IMR-90 (cell line): ENCODE results near the gene EXOG. TPM values are rescaled to one million over a fixed set of nuclear protein-coding genes. Genes with fewer than 3 reads are reported as not detected.

ENCODE experiments used
- ATAC-seq: fragments of 200-7000 bp; cut with Tn5 transposase; 2 replicates; pipeline ENCODE4 v1.9.1; 2020; ENCODE audit warnings: low read depth, mild to moderate bottlenecking, moderate library complexity
- BruUV-seq: library from RNA; stranded (reverse); fragments of 400-500 nt; replicated peaks from 2 replicates; lab custom pipeline; 2021; lab: Mats Ljungman, UMichigan
- CTCF ChIA-PET: fragments of 300-600 bp; formaldehyde crosslinking; extraction: SDS; loops from one replicate; lab custom pipeline; 2021; ENCODE audit warnings: antibody characterized with exemption; lab: Yijun Ruan, JAX
- POLR2A ChIA-PET: fragments of 300-600 bp; sonication (Branson Sonifier 250); formaldehyde crosslinking; loops from one replicate; lab custom pipeline; 2022; ENCODE audit warnings: antibody characterized with exemption; ENCODE audit not compliant: unreplicated experiment; lab: Charles Lee
- DNase-seq: peaks from one replicate; pipeline ENCODE4 v3.0.0; 2013
- H2AFZ ChIP-seq: replicated peaks from 2 replicates; pipeline ENCODE3; 2013; ENCODE audit warnings: low read length, mild to moderate bottlenecking; ENCODE audit not compliant: poor library complexity
- H2AK5ac ChIP-seq: 2 replicates; pipeline ENCODE4 v1.6.1; 2013; ENCODE audit warnings: low read depth, low read length, inconsistent platforms
- H2AK9ac ChIP-seq: replicated peaks from 2 replicates; pipeline ENCODE3; 2013; ENCODE audit warnings: mild to moderate bottlenecking, low read depth, low read length, moderate library complexity; ENCODE audit not compliant: poor library complexity
- H2BK120ac ChIP-seq: 2 replicates; pipeline ENCODE4 v1.6.1; 2013; ENCODE audit warnings: low read depth, low read length, inconsistent platforms
- H2BK15ac ChIP-seq: 3 replicates; pipeline ENCODE4 v1.6.1; 2013; ENCODE audit warnings: low read depth, low read length, inconsistent platforms
- H2BK20ac ChIP-seq: 2 replicates; pipeline ENCODE4 v1.6.1; 2013; ENCODE audit warnings: low read depth, mild to moderate bottlenecking, inconsistent platforms, low read length, moderate library complexity
- H2BK5ac ChIP-seq: 2 replicates; pipeline ENCODE4 v1.6.1; 2013; ENCODE audit warnings: mild to moderate bottlenecking, low read depth, low read length, inconsistent platforms; ENCODE audit not compliant: poor library complexity, severe bottlenecking
- H3K14ac ChIP-seq: replicated peaks from 2 replicates; pipeline ENCODE4 v1.6.1; 2013; ENCODE audit warnings: low read depth, low read length, inconsistent platforms
- H3K18ac ChIP-seq: 2 replicates; pipeline ENCODE4 v1.6.1; 2013; ENCODE audit warnings: low read depth, low read length, control low read depth
- H3K23ac ChIP-seq: 2 replicates; pipeline ENCODE4 v1.6.1; 2013; ENCODE audit warnings: low read depth, low read length, inconsistent platforms
- H3K27ac ChIP-seq: 2 replicates; pipeline ENCODE4 v1.5.1; 2013; ENCODE audit warnings: mild to moderate bottlenecking, control low read depth, low read length; ENCODE audit not compliant: insufficient read depth
- H3K27me3 ChIP-seq: 2 replicates; pipeline ENCODE4 v1.6.1; 2013; ENCODE audit warnings: low read length; ENCODE audit not compliant: control insufficient read depth, insufficient read depth
- H3K36me3 ChIP-seq: 2 replicates; pipeline ENCODE4 v1.6.1; 2013; ENCODE audit warnings: low read length, mixed read lengths; ENCODE audit not compliant: control insufficient read depth, insufficient read depth
- H3K4ac ChIP-seq: 2 replicates; pipeline ENCODE4 v1.6.1; 2013; ENCODE audit warnings: low read depth, low read length, inconsistent platforms
- H3K4me1 ChIP-seq: 2 replicates; pipeline ENCODE4 v1.6.1; 2013; ENCODE audit warnings: low read length, mixed read lengths; ENCODE audit not compliant: control insufficient read depth, insufficient read depth
- H3K4me2 ChIP-seq: 2 replicates; pipeline ENCODE4 v1.6.1; 2013; ENCODE audit warnings: low read depth, mild to moderate bottlenecking, control low read depth, low read length, moderate library complexity
- H3K4me3 ChIP-seq: 2 replicates; pipeline ENCODE4 v1.5.1; 2013; ENCODE audit warnings: low read depth, mild to moderate bottlenecking, control low read depth, low read length, moderate library complexity; ENCODE audit not compliant: insufficient read depth
- H3K56ac ChIP-seq: 2 replicates; pipeline ENCODE4 v1.6.1; 2013; ENCODE audit warnings: low read length, inconsistent platforms; ENCODE audit not compliant: insufficient read depth; ENCODE audit errors: extremely low read depth
- H3K79me1 ChIP-seq, 2 experiments: 2 replicates each; pipeline ENCODE4 v1.6.1; 2013; ENCODE audit warnings: low read length in 2 of 2, inconsistent platforms in 1 of 2, low read depth in 1 of 2
- H3K9ac ChIP-seq: 2 replicates; pipeline ENCODE4 v1.6.1; 2013; ENCODE audit warnings: low read depth, low read length, control low read depth
- H3K9me1 ChIP-seq: 2 replicates; pipeline ENCODE4 v1.6.1; 2013; ENCODE audit warnings: low read length, inconsistent platforms; ENCODE audit not compliant: insufficient read depth
- H3K9me3 ChIP-seq: 2 replicates; pipeline ENCODE4 v1.6.1; 2013; ENCODE audit warnings: low read length; ENCODE audit not compliant: control insufficient read depth, insufficient read depth
- H4K20me1 ChIP-seq: 2 replicates; pipeline ENCODE4 v1.6.1; 2013; ENCODE audit warnings: low read length, inconsistent platforms; ENCODE audit not compliant: insufficient read depth
- H4K5ac ChIP-seq: 2 replicates; pipeline ENCODE4 v1.6.1; 2013; ENCODE audit warnings: mild to moderate bottlenecking, low read depth, low read length, control low read depth
- H4K8ac ChIP-seq, 2 experiments: 2 replicates each; pipeline ENCODE4 v1.6.1; 2013; ENCODE audit warnings: low read depth in 2 of 2, low read length in 2 of 2, control low read depth in 1 of 2, inconsistent platforms in 1 of 2
- H4K91ac ChIP-seq: 2 replicates; pipeline ENCODE4 v1.6.1; 2013; ENCODE audit warnings: low read depth, low read length, inconsistent platforms; ENCODE audit not compliant: insufficient read depth
- BHLHE40 ChIP-seq: fragments of 150-350 bp; IDR thresholded peaks from 2 replicates; pipeline ENCODE4 v1.6.1; 2016; ENCODE audit warnings: mild to moderate bottlenecking, low read depth, low read length
- CEBPB ChIP-seq: IDR thresholded peaks from 2 replicates; pipeline ENCODE4 v1.6.1; 2012; ENCODE audit warnings: low read depth, low read length, improper control_type of control experiment
- CHD1 ChIP-seq: IDR thresholded peaks from 2 replicates; pipeline ENCODE4 v1.6.1; 2012; ENCODE audit warnings: low read depth, low read length, improper control_type of control experiment
- FOS ChIP-seq: fragments of 150-350 bp; IDR thresholded peaks from 2 replicates; pipeline ENCODE4 v1.6.1; 2016; ENCODE audit warnings: low read depth, low read length
- MAZ ChIP-seq: IDR thresholded peaks from 2 replicates; pipeline ENCODE4 v1.6.1; 2012; ENCODE audit warnings: low read depth, mild to moderate bottlenecking, low read length, improper control_type of control experiment, moderate library complexity, borderline replicate concordance
- NFE2L2 ChIP-seq: fragments of 150-350 bp; IDR thresholded peaks from 2 replicates; pipeline ENCODE4 v1.6.1; 2016; ENCODE audit warnings: low read depth, mild to moderate bottlenecking, low read length
- RAD21 ChIP-seq: IDR thresholded peaks from 2 replicates; pipeline ENCODE4 v1.6.1; 2012; ENCODE audit warnings: low read length, improper control_type of control experiment
- RCOR1 ChIP-seq: IDR thresholded peaks from 2 replicates; pipeline ENCODE4 v1.6.1; 2012; ENCODE audit warnings: mild to moderate bottlenecking, low read length, improper control_type of control experiment; ENCODE audit not compliant: insufficient replicate concordance
- SMC3 ChIP-seq: fragments of 150-350 bp; IDR thresholded peaks from 2 replicates; pipeline ENCODE4 v1.6.1; 2016; ENCODE audit warnings: low read depth, mild to moderate bottlenecking, antibody characterized with exemption, low read length, moderate library complexity
- USF2 ChIP-seq: fragments of 150-350 bp; IDR thresholded peaks from 2 replicates; pipeline ENCODE4 v1.6.1; 2017; ENCODE audit warnings: mild to moderate bottlenecking, antibody characterized with exemption, low read length, low read depth
- WGBS, 2 experiments: methylation state at CpG; one replicate each; pipeline versions ENCODE4 v1.1.5 to v1.1.7; 2013; ENCODE audit warnings: missing lambda C conversion rate in 2 of 2; ENCODE audit not compliant: insufficient read length in 1 of 2; ENCODE audit errors: extremely low coverage in 2 of 2; 5-methylcytosine and 5-hydroxymethylcytosine counted together
- dilution Hi-C: fragments of 300-500 bp; cut with HindIII; formaldehyde crosslinking; loops from one replicate; pipeline ENCODE4 v1.14.3; 2018; ENCODE audit warnings: low sequenced_read_pairs; ENCODE audit not compliant: unreplicated experiment
- in situ Hi-C: fragments of 300-500 bp; cut with MboI; formaldehyde crosslinking; loops from 3 replicates; pipeline ENCODE4 v1.14.3; 2019; ENCODE audit warnings: low sequenced_read_pairs, inconsistent platforms, mixed read lengths
- intact Hi-C: fragments of 100-400 bp; cut with micrococcal nuclease; formaldehyde crosslinking; loops from 2 replicates; pipeline ENCODE4 v1.10.0; 2022
- polyA plus RNA-seq, 3 experiments: library from polyadenylated mRNA; depleted of rRNA; stranded (reverse); fragments of >200 nt; gene quantifications; 2 replicates each; pipeline ENCODE4 v1.2.3, GENCODE V29; 2012; ENCODE audit warnings: low replicate concordance in 1 of 3
- total RNA-seq: library from RNA; depleted of rRNA; stranded (reverse); fragments of >200 nt; gene quantifications from 2 replicates; pipeline ENCODE4 v1.2.3, GENCODE V29; 2012

Gene EXOG
- total and polyA plus RNA-seq, 2 of the 4 experiments (the other 2 are of a cell fraction), result 10.2 to 15.0 TPM

- intact Hi-C loops, result loop anchor here (2.0 to 10.0 kb wide), 2 partner anchors 215 to 481 kb away; no protein-coding TSS in a partner anchor
- CTCF ChIA-PET, result interaction anchor here (1.7 to 5.1 kb wide), 5 partner anchors 10 to 480 kb away, joined by 4 to 32 read pairs (median 11); partner anchors contain the start of gene EXOG
- TF ChIP-seq SMC3, result no peak
- no peak for TF ChIP-seq RAD21
- TF ChIP-seq RCOR1, result no peak
- TF ChIP-seq NFE2L2, result no peak
- no peak for TF ChIP-seq BHLHE40
- no peak for TF ChIP-seq MAZ
- no peak for TF ChIP-seq FOS
- no peak for TF ChIP-seq CHD1
- no peak for TF ChIP-seq CEBPB
- TF ChIP-seq USF2, result no peak
Measured at GRCh38 chr3:38519651-38520050, 23.5 kb downstream of the EXOG start.

More at GRCh38 chr3:38519651-38520050, 23.5 kb downstream of the EXOG start:
- Histone ChIP-seq H2AFZ (no peak overlapping the region), H4K8ac (no peak overlapping the region), H3K14ac (peak overlapping the region; percentile 45; the same call in 1 of the 2 replicates), H3K79me1 (peaks cover 0 to 3% of the 10 kb centered on the region in 2 experiments; a peak in 2 of 4 replicates), H3K4me1 (peaks cover 5% of the 10 kb centered on the region), H2BK5ac (no peak overlapping the region), H3K9me3 (no peaks in the 10 kb centered on the region), H2BK120ac (no peak overlapping the region), H4K5ac (no peak overlapping the region), H3K4me2 (no peak overlapping the region), H3K36me3 (peaks cover 10% of the 10 kb centered on the region; the same call in 1 of the 2 replicates), H2AK5ac (no peak overlapping the region), H3K9me1 (no peaks in the 10 kb centered on the region; the same call in 1 of the 2 replicates), H4K20me1 (no peaks in the 10 kb centered on the region), H2BK15ac (no peak overlapping the region), H3K27ac (no peak overlapping the region), H3K4me3 (no peak overlapping the region), H2BK20ac (no peak overlapping the region), H3K56ac (no peak overlapping the region), H4K91ac (0 out of 2 replicates have a peak overlapping the region, but pooled peaks have one; percentile 21), H3K23ac (0 out of 2 replicates have a peak overlapping the region, but pooled peaks have one; percentile 21), H2AK9ac (peak overlapping the region; percentile 22), H3K27me3 (no peaks in the 10 kb centered on the region), H3K9ac (no peak overlapping the region), H3K4ac (peak overlapping the region; percentile 20; the same call in 1 of the 2 replicates), H3K18ac (no peak overlapping the region)
- dilution Hi-C loops, result no loop called here
- in situ Hi-C loops, result loop anchor here (5.0 to 10.0 kb wide), 2 partner anchors 323 to 475 kb away; no protein-coding TSS in a partner anchor
- no TSS peak for BruUV-seq
- ATAC-seq (no peak), DNase-seq (no peak)
- POLR2A ChIA-PET, result no interaction called here
- 62% methylated on average over 2 of the region's 5 CpGs; no CpG with 5 or more reads in 1 of the 2 experiments for WGBS, 2 experiments
